Mucosa of rectum (tissue), 2 donors: ENCODE measurements around the gene CA14.
A peak's percentile ranks its signal among the peaks of the same experiment; 100 is the strongest.
"Not testable (repeated sequence)": the region's sequence is repeated elsewhere in the genome, so short reads cannot be mapped to it uniquely, and the experiment has no call there.

Source experiments
- H3K27ac ChIP-seq, 2 donors: one replicate each; pipeline ENCODE4 v1.7.0; 2013; ENCODE audit warnings: inconsistent platforms in 2 of 2, low read depth in 2 of 2, low read length in 2 of 2
- H3K27me3 ChIP-seq, 2 donors: one replicate each; pipeline ENCODE4 v1.7.0; 2013; ENCODE audit warnings: low read length in 2 of 2; ENCODE audit not compliant: control insufficient read depth in 2 of 2, insufficient read depth in 2 of 2
- H3K36me3 ChIP-seq, 2 donors: one replicate each; pipeline ENCODE4 v1.7.0; 2013; ENCODE audit warnings: low read length in 2 of 2; ENCODE audit not compliant: control insufficient read depth in 2 of 2, insufficient read depth in 2 of 2
- H3K4me1 ChIP-seq, 2 donors: one replicate each; pipeline ENCODE4 v1.7.0; 2013; ENCODE audit warnings: low read length in 2 of 2, mild to moderate bottlenecking in 1 of 2; ENCODE audit not compliant: control insufficient read depth in 2 of 2, insufficient read depth in 2 of 2
- H3K4me3 ChIP-seq, 2 donors: one replicate each; pipeline ENCODE4 v1.7.0; 2013; ENCODE audit warnings: low read length in 2 of 2
- H3K9ac ChIP-seq, 2 donors: one replicate each; pipeline ENCODE4 v1.7.0; 2013; ENCODE audit warnings: low read length in 2 of 2, low read depth in 1 of 2, mild to moderate bottlenecking in 1 of 2
- H3K9me3 ChIP-seq, 2 donors: one replicate each; pipeline ENCODE4 v1.7.0; 2013; ENCODE audit warnings: low read length in 2 of 2; ENCODE audit not compliant: control insufficient read depth in 2 of 2
- donor health status: healthy.
- donor health status: Normal muscosa, but diverticular disease.

Gene CA14

GRCh38 chr1:150235852-150236613, 21.5 kb upstream of the CA14 start, which contains the start of gene ANP32E:
ANP32E (minus strand) TSS chr1:150236112; CDS start chr1:150235786, 326 bp downstream.
- H3K9ac ChIP-seq = peak within 1 kb of the TSS; percentile 81 to 92

GRCh38 chr1:150236614-150237100, 20.9 kb upstream of the CA14 start:
- no peaks in the 10 kb centered on the region for H3K9me3 ChIP-seq
- H3K27me3 ChIP-seq = no peaks in the 10 kb centered on the region
- peaks cover 10 to 17% of the 10 kb centered on the region in 2 donors for H3K4me1 ChIP-seq
- no peaks in the 10 kb centered on the region for H3K36me3 ChIP-seq
- peak overlapping the region; percentile 83 to 95 for H3K4me3 ChIP-seq
- peak overlapping the region in 1 of 2 donors; percentile 51 for H3K27ac ChIP-seq
- H3K9ac ChIP-seq = peak overlapping the region; percentile 48 to 77

More at GRCh38 chr1:150235852-150236613, 21.5 kb upstream of the CA14 start, which contains the start of gene ANP32E:
- Histone ChIP-seq H3K36me3 (no peaks in the 10 kb centered on the region), H3K27me3 (no peaks in the 10 kb centered on the region), H3K9me3 (no peaks in the 10 kb centered on the region), H3K4me1 (peaks cover 10 to 17% of the 10 kb centered on the region in 2 donors), H3K4me3 (peak within 1 kb of the TSS; percentile 83 to 95), H3K27ac (peak within 1 kb of the TSS; percentile 91 to 94)

DNA sequence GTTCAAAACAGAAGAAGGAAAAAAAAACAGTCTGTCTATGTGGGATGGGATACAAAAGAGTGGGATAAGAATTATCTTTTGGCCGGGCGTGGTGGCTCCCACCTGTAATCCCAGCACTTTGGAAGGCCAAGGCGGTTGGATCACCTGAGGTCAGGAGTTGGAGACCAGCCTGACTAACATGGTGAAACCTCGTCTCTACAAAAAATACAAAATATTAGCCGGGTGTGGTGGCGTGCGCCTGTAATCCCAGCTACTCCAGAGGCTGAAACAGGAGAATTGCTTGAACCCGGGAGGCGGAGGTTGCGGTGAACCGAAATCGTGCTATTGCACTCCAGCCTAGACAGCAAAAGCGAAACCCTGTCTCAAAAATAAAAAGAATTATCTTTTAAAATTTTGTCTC, 20.4 kb upstream of the CA14 start:
- not testable (repeated sequence) for H3K9ac ChIP-seq, H3K4me3 ChIP-seq

DNA sequence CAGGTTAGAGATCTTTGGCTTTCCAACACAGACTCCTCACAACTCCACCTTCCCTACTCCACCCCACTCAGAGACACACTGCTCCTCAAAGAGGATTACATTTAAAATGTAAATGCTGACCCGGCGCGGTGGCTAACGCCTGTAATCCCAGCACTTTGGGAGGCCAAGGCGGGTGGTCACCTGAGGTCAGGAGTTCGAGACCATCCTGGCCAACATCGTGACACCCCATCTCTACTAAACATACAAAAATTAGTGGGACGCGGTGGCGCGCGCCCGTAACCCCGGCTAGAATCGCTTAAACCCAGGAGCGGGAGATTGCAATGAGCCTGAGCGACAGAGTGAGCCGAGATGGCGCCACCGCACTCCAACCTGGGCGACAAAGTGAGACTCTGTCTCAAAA, 19.8 kb upstream of the CA14 start:
- H3K4me3 ChIP-seq = no peak overlapping the region
- no peaks in the 10 kb centered on the region for H3K36me3 ChIP-seq
- H3K4me1 ChIP-seq = peaks cover 10 to 17% of the 10 kb centered on the region in 2 donors
- H3K27ac ChIP-seq = no peak overlapping the region
- H3K27me3 ChIP-seq = no peaks in the 10 kb centered on the region
- no peak overlapping the region for H3K9ac ChIP-seq
- no peaks in the 10 kb centered on the region for H3K9me3 ChIP-seq

More for the DNA sequence above, 20.4 kb upstream of the CA14 start:
- H3K27me3 ChIP-seq, H3K9me3 ChIP-seq, H3K36me3 ChIP-seq, H3K27ac ChIP-seq: not testable (repeated sequence)
- peaks cover 10 to 17% of the 10 kb centered on the region in 2 donors for H3K4me1 ChIP-seq

DNA sequence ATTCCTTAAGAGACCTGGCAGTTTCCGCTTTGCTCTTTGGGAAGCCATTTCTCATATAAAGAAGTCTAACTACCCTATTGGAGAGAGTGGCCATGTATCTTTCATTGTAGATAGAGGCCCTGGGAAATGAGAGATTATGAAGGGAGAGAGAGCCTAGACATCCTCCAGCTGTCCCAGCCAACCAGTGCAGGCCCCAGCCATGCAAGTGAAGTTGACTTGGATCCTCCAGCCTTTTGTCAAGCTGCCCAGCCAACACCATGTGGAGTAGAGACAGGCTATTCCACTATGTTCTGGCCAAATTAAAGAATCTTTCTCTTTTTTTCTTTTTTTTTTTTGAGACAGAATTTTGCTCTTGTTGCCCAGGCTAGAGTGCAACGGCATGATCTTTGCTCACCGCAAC, 14.6 kb upstream of the CA14 start:
- Histone ChIP-seq H3K4me1 (no peaks in the 10 kb centered on the region), H3K27me3 (no peaks in the 10 kb centered on the region), H3K4me3 (no peak overlapping the region), H3K9ac (no peak overlapping the region), H3K36me3 (no peaks in the 10 kb centered on the region), H3K27ac (no peak overlapping the region), H3K9me3 (no peaks in the 10 kb centered on the region)

- H3K4me1 ChIP-seq = peaks cover 0 to 2% of the 10 kb centered on the region in 2 donors
- no peak overlapping the region for H3K4me3 ChIP-seq
- H3K36me3 ChIP-seq = no peaks in the 10 kb centered on the region
- H3K9ac ChIP-seq = no peak overlapping the region
- no peaks in the 10 kb centered on the region for H3K27me3 ChIP-seq
- no peak overlapping the region for H3K27ac ChIP-seq
- H3K9me3 ChIP-seq = no peaks in the 10 kb centered on the region
Measured at GRCh38 chr1:150249936-150250335, 7.6 kb upstream of the CA14 start.

GRCh38 chr1:150256198-150256553, 1.4 kb upstream of the CA14 start:
- peaks cover 13 to 15% of the 10 kb centered on the region in 2 donors for H3K4me1 ChIP-seq
- peak overlapping the region in 1 of 2 donors; percentile 56 for H3K4me3 ChIP-seq
- peaks cover 0 to 5% of the 10 kb centered on the region in 2 donors for H3K27me3 ChIP-seq
- no peaks in the 10 kb centered on the region for H3K36me3 ChIP-seq
- no peak overlapping the region for H3K27ac ChIP-seq
- peak overlapping the region in 1 of 2 donors; percentile 29 for H3K9ac ChIP-seq
- H3K9me3 ChIP-seq = no peaks in the 10 kb centered on the region

DNA sequence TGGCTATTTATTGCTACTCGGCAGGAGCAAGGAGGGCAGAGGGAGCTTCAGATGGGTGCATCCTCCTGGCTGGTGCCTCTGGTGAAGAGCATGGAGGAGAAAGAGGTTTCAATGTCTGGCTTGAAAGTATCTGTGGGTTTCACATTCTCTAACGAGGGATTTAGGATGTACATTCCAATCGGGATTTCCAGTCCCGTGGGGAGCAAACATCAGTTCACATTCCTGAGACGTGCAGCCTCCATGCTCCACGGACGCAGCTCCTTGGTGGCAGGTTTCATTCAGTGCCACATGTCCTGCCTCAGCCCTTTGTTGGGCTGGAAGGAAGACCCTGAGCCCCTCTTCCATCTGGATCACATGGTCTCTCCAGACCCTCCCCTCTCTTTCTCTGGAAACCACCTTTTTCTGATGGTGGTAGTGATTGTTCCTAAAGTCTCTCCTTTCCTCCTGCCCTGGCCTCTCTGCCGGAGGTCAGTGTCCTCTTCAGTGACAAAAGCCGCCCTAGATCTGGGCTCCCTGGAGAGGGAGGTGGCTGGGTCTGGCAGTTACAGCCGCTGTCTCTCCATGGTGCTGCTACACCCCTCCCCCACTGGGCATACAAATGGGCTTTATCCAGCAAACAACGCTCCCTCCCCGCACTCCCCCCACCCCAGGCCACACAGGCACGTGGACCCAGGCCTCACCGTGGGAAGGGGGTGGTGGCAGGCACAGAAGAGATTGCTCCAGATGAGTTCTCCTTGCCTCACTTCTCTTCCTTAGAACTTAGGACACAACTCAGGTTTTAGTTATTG, 826 bp upstream of the CA14 start:
- Histone ChIP-seq H3K27me3 (peaks cover 0 to 5% of the 10 kb centered on the region in 2 donors), H3K4me1 (peaks cover 13 to 15% of the 10 kb centered on the region in 2 donors), H3K27ac (no peak overlapping the region), H3K4me3 (peak overlapping the region in 1 of 2 donors; percentile 56), H3K9me3 (no peaks in the 10 kb centered on the region), H3K9ac (peak overlapping the region in 1 of 2 donors; percentile 29), H3K36me3 (no peaks in the 10 kb centered on the region)

DNA sequence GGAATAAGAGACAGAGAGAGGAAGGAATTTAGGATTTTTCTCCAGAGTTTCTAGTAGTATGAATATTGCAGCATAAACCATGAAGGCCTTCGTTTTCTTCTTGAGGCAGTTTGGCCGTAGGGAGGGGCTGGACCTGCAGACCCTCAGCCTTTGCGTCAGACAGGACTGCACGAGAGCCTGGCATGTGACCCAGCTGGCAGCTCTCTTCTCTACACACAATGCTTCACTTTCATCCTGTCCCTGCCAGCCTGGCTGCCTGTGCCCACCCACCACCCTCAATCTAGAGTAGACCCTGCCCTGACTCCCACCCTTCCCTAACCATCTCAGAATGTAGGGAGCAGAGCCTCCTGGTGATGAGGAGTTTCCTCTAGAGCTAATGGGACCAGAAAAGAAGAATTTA, 1.6 kb downstream of the CA14 start:
- Histone ChIP-seq H3K9me3 (no peaks in the 10 kb centered on the region), H3K4me1 (peaks cover 13 to 14% of the 10 kb centered on the region in 2 donors), H3K27ac (no peak overlapping the region), H3K4me3 (no peak overlapping the region), H3K36me3 (no peaks in the 10 kb centered on the region), H3K27me3 (peaks cover 0 to 5% of the 10 kb centered on the region in 2 donors), H3K9ac (no peak overlapping the region)
